HCT116 (cell line): ENCODE data around the gene KLHL22. TPM values are rescaled to one million over a fixed set of nuclear protein-coding genes. Genes with fewer than 3 reads are reported as not detected.

Source experiments
- ATAC-seq: fragments of 200-7000 bp; cut with Tn5 transposase; 2 replicates; pipeline ENCODE4 v1.9.1; 2020; ENCODE audit warnings: mild to moderate bottlenecking, moderate library complexity
- BruUV-seq: library from RNA; stranded (reverse); fragments of 400-500 nt; replicated peaks from 2 replicates; lab custom pipeline; 2021; lab: Mats Ljungman, UMichigan
- CTCF ChIA-PET: fragments of 300-600 bp; sonication (Branson Sonifier 250); formaldehyde crosslinking; loops from one replicate; lab custom pipeline; 2021; ENCODE audit warnings: antibody characterized with exemption; lab: Charles Lee
- POLR2A ChIA-PET: fragments of 300-600, 350-600 bp; sonication (Branson Sonifier 250); formaldehyde crosslinking; loops from one replicate; lab custom pipeline; 2021; ENCODE audit warnings: antibody characterized with exemption; lab: Charles Lee
- RAD21 ChIA-PET, 2 experiments: fragments of 300-600 bp; sonication (Branson Sonifier 250); formaldehyde crosslinking; loops; one replicate each; lab custom pipeline; 2023; ENCODE audit warnings: low total read pairs in 2 of 2; ENCODE audit not compliant: uncharacterized antibody in 2 of 2, unreplicated experiment in 2 of 2, low non-redundant PET in 1 of 2; lab: Charles Lee
- DNase-seq: peaks from one replicate; pipeline ENCODE4 v3.0.0-alpha.2; 2010; ENCODE audit warnings: low read depth, low spot score
- H2AFZ ChIP-seq: fragments of 200-600 bp; shearing (Covaris generic), sonication (generic); 2 replicates; pipeline ENCODE4 v1.6.1; 2017; ENCODE audit warnings: low read depth, mixed run types, mixed read lengths, antibody characterized with exemption, low read length; ENCODE audit not compliant: poor library complexity, severe bottlenecking
- H3K27ac ChIP-seq: 2 replicates; pipeline ENCODE4 v1.5.1; 2012; ENCODE audit warnings: low read depth, low read length
- H3K27me3 ChIP-seq: fragments of 200-600 bp; sonication (generic); 2 replicates; pipeline ENCODE4 v1.6.1; 2016; ENCODE audit warnings: mixed run types, low read length, mixed read lengths; ENCODE audit not compliant: insufficient read depth
- H3K36me3 ChIP-seq, 2 experiments: fragments of 200-500 bp in 1 of 2; fragments of 200-600 bp in 1 of 2; sonication (Bioruptor generic) in 1 of 2; sonication (generic) in 1 of 2; 2 replicates each; pipeline versions ENCODE4 v1.5.1 to v1.6.1; 2014 to 2016; ENCODE audit warnings: low read length in 2 of 2, inconsistent platforms in 1 of 2, mixed read lengths in 1 of 2, mixed run types in 1 of 2; ENCODE audit not compliant: insufficient read depth in 2 of 2, control insufficient read depth in 1 of 2
- H3K4me1 ChIP-seq, 2 experiments: fragments of 200-600 bp in 1 of 2; sonication (generic) in 1 of 2; 2 replicates each; pipeline versions ENCODE4 v1.5.1 to v1.6.1; 2012 to 2017; ENCODE audit warnings: low read length in 2 of 2, inconsistent platforms in 1 of 2, mild to moderate bottlenecking in 1 of 2, mixed read lengths in 1 of 2, mixed run types in 1 of 2, moderate library complexity in 1 of 2; ENCODE audit not compliant: insufficient read depth in 2 of 2, control insufficient read depth in 1 of 2
- H3K4me2 ChIP-seq: fragments of 200-600 bp; sonication (generic); 2 replicates; pipeline ENCODE4 v1.6.1; 2017; ENCODE audit warnings: mixed run types, low read length, mixed read lengths
- H3K4me3 ChIP-seq, 2 experiments: fragments of 200-600 bp in 1 of 2; sonication (generic) in 1 of 2; replicated peaks in 1 of 2; 2 replicates each; pipeline ENCODE4 v1.5.1; 2011 to 2016; ENCODE audit warnings: low read length in 2 of 2, control low read depth in 1 of 2, low read depth in 1 of 2, mild to moderate bottlenecking in 1 of 2, mixed read lengths in 1 of 2, mixed run types in 1 of 2
- H3K79me2 ChIP-seq: fragments of 200-600 bp; sonication (generic); 2 replicates; pipeline ENCODE4 v1.6.1; 2017; ENCODE audit warnings: mild to moderate bottlenecking, mixed run types, low read length, moderate library complexity, mixed read lengths; ENCODE audit not compliant: insufficient read depth
- H3K9ac ChIP-seq: fragments of 200-600 bp; sonication (generic); 2 replicates; pipeline ENCODE4 v1.6.1; 2016; ENCODE audit warnings: low read length, mixed read lengths
- H3K9me2 ChIP-seq: fragments of 200-600 bp; sonication (generic), shearing (Covaris generic); 2 replicates; pipeline ENCODE4 v1.6.1; 2017; ENCODE audit warnings: mixed run types, mild to moderate bottlenecking, moderate library complexity; ENCODE audit not compliant: insufficient read depth
- H3K9me3 ChIP-seq, 2 experiments: fragments of 200-500 bp in 1 of 2; fragments of 200-600 bp in 1 of 2; sonication (Bioruptor generic) in 1 of 2; sonication (generic) in 1 of 2; 2 replicates each; pipeline ENCODE4 v1.6.1; 2014 to 2017; ENCODE audit warnings: low read length in 2 of 2, mixed read lengths in 2 of 2, inconsistent platforms in 1 of 2, low read depth in 1 of 2, mild to moderate bottlenecking in 1 of 2, mixed run types in 1 of 2, moderate library complexity in 1 of 2; ENCODE audit not compliant: control insufficient read depth in 1 of 2, insufficient read depth in 1 of 2
- H4K20me1 ChIP-seq: fragments of 200-600 bp; sonication (generic), shearing (Covaris generic); 2 replicates; pipeline ENCODE4 v1.6.1; 2017; ENCODE audit warnings: mixed run types, mild to moderate bottlenecking, moderate library complexity; ENCODE audit not compliant: insufficient read depth
- CBX3 ChIP-seq: IDR thresholded peaks from 2 replicates; pipeline ENCODE4 v1.6.1; 2012; ENCODE audit warnings: low read depth
- EGR1 ChIP-seq: IDR thresholded peaks from 2 replicates; pipeline ENCODE4 v1.6.1; 2012; ENCODE audit warnings: low read depth
- ELF1 ChIP-seq: IDR thresholded peaks from 2 replicates; pipeline ENCODE4 v1.6.1; 2012; ENCODE audit warnings: low read depth, borderline replicate concordance
- POLR2AphosphoS5 ChIP-seq: IDR thresholded peaks from 2 replicates; pipeline ENCODE4 v1.6.1; 2011; ENCODE audit warnings: mild to moderate bottlenecking, low read depth, low read length, moderate library complexity
- SRF ChIP-seq: IDR thresholded peaks from 2 replicates; pipeline ENCODE4 v1.6.1; 2012; ENCODE audit warnings: low read depth
- TCF7L2 ChIP-seq: IDR thresholded peaks from 2 replicates; pipeline ENCODE4 v1.7.0; 2011; ENCODE audit warnings: borderline replicate concordance, inconsistent platforms; ENCODE audit not compliant: insufficient read depth, insufficient read length; ENCODE audit errors: extremely low read depth
- ZNF274 ChIP-seq: fragments of 200-500 bp; sonication (Bioruptor generic); IDR thresholded peaks from 2 replicates; pipeline ENCODE4 v1.6.1; 2014; ENCODE audit warnings: mild to moderate bottlenecking, low read depth, low read length, inconsistent platforms
- intact Hi-C: fragments of 100-400 bp; cut with micrococcal nuclease; formaldehyde crosslinking; loops from 2 replicates; pipeline ENCODE4 v1.10.0; 2022
- total RNA-seq: library from RNA; stranded (reverse); gene quantifications from one replicate; pipeline ENCODE4 v1.2.1, GENCODE V29; 2021; ENCODE audit not compliant: unreplicated experiment
- TF ChIP-seq, protein P1 (sequence below), 3 experiments: fragments of 200-600 bp in 1 of 3; sonication (generic) in 1 of 3; IDR thresholded peaks in 2 of 3; conservative IDR thresholded peaks in 1 of 3; 2 replicates each; pipeline ENCODE4 v1.5.1; 2012 to 2017; ENCODE audit warnings: low read depth in 2 of 3, low read length in 2 of 3, antibody characterized with exemption in 1 of 3, borderline replicate concordance in 1 of 3, control low read depth in 1 of 3, mild to moderate bottlenecking in 1 of 3, mixed read lengths in 1 of 3, mixed run types in 1 of 3, moderate library complexity in 1 of 3; ENCODE audit not compliant: insufficient read depth in 1 of 3
- TF ChIP-seq, protein P2 (sequence below): IDR thresholded peaks from 2 replicates; pipeline ENCODE4 v1.6.1; 2012
- TF ChIP-seq, protein P3 (sequence below): IDR thresholded peaks from 2 replicates; pipeline ENCODE4 v1.6.1; 2012; ENCODE audit warnings: low read depth

KLHL22 gene
- total RNA-seq, 1 experiment from 2014 or later = 16.4 TPM

DNA sequence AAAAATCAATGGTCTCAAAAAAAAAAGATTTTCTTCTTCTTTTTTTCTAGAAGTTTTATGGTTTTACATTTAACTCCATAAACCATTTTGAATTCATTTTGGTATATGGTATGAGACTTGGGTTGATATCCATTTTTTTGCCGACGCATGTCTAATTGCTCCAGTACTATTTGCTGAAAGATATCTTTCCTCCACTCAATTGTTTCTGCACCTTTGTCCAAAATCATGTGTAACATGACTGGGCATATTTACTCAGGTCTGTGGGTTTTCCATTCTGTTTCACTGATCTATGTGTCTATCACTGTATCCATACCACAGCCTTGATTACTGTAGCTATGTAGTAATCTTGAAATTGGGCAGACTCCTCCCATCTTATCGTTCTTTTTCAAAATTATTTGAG, 42.4 kb downstream of the KLHL22 start:
- peaks cover 0 to 3% of the 10 kb centered on the region in 2 experiments; a peak in 1 of 4 replicates for H3K4me1 ChIP-seq
- H3K9ac ChIP-seq = no peak overlapping the region
- intact Hi-C loops = no loop called here
- no peak overlapping the region for H3K27ac ChIP-seq
- no peaks in the 10 kb centered on the region; a peak in 1 of 4 replicates for H3K36me3 ChIP-seq
- ChIA-PET CTCF (interaction anchor here (2.3 kb wide), 1 partner anchor 35 kb away, joined by 6 read pairs; no protein-coding TSS in a partner anchor), RAD21 (no interaction called here), POLR2A (no interaction called here)
- ATAC-seq (no peak), DNase-seq (no peak)
- TF ChIP-seq EGR1 = no peak
- TF ChIP-seq ELF1 = no peak
- TF ChIP-seq, protein P1, sequence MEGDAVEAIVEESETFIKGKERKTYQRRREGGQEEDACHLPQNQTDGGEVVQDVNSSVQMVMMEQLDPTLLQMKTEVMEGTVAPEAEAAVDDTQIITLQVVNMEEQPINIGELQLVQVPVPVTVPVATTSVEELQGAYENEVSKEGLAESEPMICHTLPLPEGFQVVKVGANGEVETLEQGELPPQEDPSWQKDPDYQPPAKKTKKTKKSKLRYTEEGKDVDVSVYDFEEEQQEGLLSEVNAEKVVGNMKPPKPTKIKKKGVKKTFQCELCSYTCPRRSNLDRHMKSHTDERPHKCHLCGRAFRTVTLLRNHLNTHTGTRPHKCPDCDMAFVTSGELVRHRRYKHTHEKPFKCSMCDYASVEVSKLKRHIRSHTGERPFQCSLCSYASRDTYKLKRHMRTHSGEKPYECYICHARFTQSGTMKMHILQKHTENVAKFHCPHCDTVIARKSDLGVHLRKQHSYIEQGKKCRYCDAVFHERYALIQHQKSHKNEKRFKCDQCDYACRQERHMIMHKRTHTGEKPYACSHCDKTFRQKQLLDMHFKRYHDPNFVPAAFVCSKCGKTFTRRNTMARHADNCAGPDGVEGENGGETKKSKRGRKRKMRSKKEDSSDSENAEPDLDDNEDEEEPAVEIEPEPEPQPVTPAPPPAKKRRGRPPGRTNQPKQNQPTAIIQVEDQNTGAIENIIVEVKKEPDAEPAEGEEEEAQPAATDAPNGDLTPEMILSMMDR (IDR thresholded peaks at IDR 0.05 in 2 of 3, conservative IDR thresholded peaks at IDR 0.05 in 1 of 3; ENCODE audit: borderline replicate concordance in 1 of 3, insufficient read depth in 1 of 3, low read depth in 2 of 3, low read length in 2 of 3) = no peak
- no peak for TF ChIP-seq CBX3
- TF ChIP-seq, protein P2, sequence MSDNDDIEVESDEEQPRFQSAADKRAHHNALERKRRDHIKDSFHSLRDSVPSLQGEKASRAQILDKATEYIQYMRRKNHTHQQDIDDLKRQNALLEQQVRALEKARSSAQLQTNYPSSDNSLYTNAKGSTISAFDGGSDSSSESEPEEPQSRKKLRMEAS = no peak
- no peak for TF ChIP-seq TCF7L2
- no peaks in the 10 kb centered on the region for H3K9me2 ChIP-seq
- H3K4me3 ChIP-seq = no peak overlapping the region
- H4K20me1 ChIP-seq = no peaks in the 10 kb centered on the region
- H2AFZ ChIP-seq = no peak overlapping the region
- H3K9me3 ChIP-seq = no peaks in the 10 kb centered on the region
- BruUV-seq = no TSS peak
- H3K79me2 ChIP-seq = no peaks in the 10 kb centered on the region
- no peak overlapping the region for H3K4me2 ChIP-seq
- no peaks in the 10 kb centered on the region for H3K27me3 ChIP-seq

DNA sequence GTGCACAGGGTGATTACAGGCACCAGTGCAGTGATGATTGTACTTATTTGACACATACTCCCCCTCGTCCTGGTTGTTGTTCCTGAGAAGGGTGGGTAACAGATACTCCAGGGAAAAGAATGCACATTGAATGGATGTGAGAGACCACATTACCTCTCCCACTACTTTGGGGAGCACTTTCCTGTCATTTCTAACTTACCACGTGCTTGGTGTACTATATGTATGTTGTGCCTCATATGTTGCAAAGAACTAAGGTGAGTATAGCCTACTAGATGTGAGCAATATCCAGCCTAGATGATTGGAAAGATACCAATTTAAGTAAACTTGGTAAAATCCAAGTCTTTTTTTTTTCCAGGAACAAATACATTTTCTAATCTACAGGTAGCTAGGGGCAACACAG, 43.7 kb downstream of the KLHL22 start:
- H3K9me2 ChIP-seq = no peaks in the 10 kb centered on the region
- H3K27ac ChIP-seq = no peak overlapping the region
- no TSS peak for BruUV-seq
- DNase-seq (no peak), ATAC-seq (no peak)
- no peaks in the 10 kb centered on the region for H3K27me3 ChIP-seq
- H3K79me2 ChIP-seq = no peaks in the 10 kb centered on the region
- no peak overlapping the region for H3K4me3 ChIP-seq
- no peak overlapping the region for H2AFZ ChIP-seq
- H3K9ac ChIP-seq = no peak overlapping the region
- no peaks in the 10 kb centered on the region for H3K9me3 ChIP-seq
- no peaks in the 10 kb centered on the region for H4K20me1 ChIP-seq
- TF ChIP-seq POLR2AphosphoS5 (no peak), SRF (no peak), TCF7L2 (no peak), ZNF274 (no peak), ELF1 (no peak)
- TF ChIP-seq, protein P3, sequence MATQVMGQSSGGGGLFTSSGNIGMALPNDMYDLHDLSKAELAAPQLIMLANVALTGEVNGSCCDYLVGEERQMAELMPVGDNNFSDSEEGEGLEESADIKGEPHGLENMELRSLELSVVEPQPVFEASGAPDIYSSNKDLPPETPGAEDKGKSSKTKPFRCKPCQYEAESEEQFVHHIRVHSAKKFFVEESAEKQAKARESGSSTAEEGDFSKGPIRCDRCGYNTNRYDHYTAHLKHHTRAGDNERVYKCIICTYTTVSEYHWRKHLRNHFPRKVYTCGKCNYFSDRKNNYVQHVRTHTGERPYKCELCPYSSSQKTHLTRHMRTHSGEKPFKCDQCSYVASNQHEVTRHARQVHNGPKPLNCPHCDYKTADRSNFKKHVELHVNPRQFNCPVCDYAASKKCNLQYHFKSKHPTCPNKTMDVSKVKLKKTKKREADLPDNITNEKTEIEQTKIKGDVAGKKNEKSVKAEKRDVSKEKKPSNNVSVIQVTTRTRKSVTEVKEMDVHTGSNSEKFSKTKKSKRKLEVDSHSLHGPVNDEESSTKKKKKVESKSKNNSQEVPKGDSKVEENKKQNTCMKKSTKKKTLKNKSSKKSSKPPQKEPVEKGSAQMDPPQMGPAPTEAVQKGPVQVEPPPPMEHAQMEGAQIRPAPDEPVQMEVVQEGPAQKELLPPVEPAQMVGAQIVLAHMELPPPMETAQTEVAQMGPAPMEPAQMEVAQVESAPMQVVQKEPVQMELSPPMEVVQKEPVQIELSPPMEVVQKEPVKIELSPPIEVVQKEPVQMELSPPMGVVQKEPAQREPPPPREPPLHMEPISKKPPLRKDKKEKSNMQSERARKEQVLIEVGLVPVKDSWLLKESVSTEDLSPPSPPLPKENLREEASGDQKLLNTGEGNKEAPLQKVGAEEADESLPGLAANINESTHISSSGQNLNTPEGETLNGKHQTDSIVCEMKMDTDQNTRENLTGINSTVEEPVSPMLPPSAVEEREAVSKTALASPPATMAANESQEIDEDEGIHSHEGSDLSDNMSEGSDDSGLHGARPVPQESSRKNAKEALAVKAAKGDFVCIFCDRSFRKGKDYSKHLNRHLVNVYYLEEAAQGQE = no peak
- H3K36me3 ChIP-seq = no peaks in the 10 kb centered on the region; a peak in 1 of 4 replicates
- ChIA-PET POLR2A (no interaction called here), CTCF (interaction anchor here (2.3 kb wide), 1 partner anchor 34 kb away, joined by 6 read pairs; no protein-coding TSS in a partner anchor), RAD21 (no interaction called here)
- intact Hi-C loops = no loop called here
- no peak overlapping the region for H3K4me2 ChIP-seq
- H3K4me1 ChIP-seq = peaks cover 0 to 3% of the 10 kb centered on the region in 2 experiments; a peak in 1 of 4 replicates
